ENCODE measurements around the gene MYO6.
"Not testable (repeated sequence)": the region's sequence is repeated elsewhere in the genome, so short reads cannot be mapped to it uniquely, and the experiment has no call there.

Gene MYO6

GRCh38 chr6:75892384-75892783 is 143.3 kb downstream of the MYO6 start:
- no peak for DNase-seq (ENCODE audit: low read depth)

- DNase-seq (ENCODE audit: low read depth), result peak; percentile 40
Observed at GRCh38 chr6:75893058-75893775, 144.2 kb downstream of the MYO6 start.

GRCh38 chr6:75893776-75894152 is 144.7 kb downstream of the MYO6 start:
- DNase-seq (ENCODE audit: low read depth), result no peak

- no peak for DNase-seq (ENCODE audit: low read depth)
Observed at GRCh38 chr6:75896526-75896925, 147.5 kb downstream of the MYO6 start.

GRCh38 chr6:75900216-75900615 is 151.2 kb downstream of the MYO6 start:
- DNase-seq (ENCODE audit: low read depth), result not testable (repeated sequence)

GRCh38 chr6:75905129-75905528 is 156.1 kb downstream of the MYO6 start:
- not testable (repeated sequence) for DNase-seq (ENCODE audit: low read depth)

GRCh38 chr6:75906871-75907270 is 157.8 kb downstream of the MYO6 start:
- DNase-seq (ENCODE audit: low read depth), result no peak

GRCh38 chr6:75907444-75907843 is 158.4 kb downstream of the MYO6 start:
- no peak for DNase-seq (ENCODE audit: low read depth)

- DNase-seq (ENCODE audit: low read depth), result no peak
Observed at GRCh38 chr6:75913040-75913439, 164.0 kb downstream of the MYO6 start.

GRCh38 chr6:75922226-75922625 is 173.2 kb downstream of the MYO6 start:
- no peak for DNase-seq (ENCODE audit: low read depth)

GRCh38 chr6:75926293-75927168 is 177.5 kb downstream of the MYO6 start:
- DNase-seq (ENCODE audit: low read depth), result no peak

GRCh38 chr6:75931011-75931680 is 182.1 kb downstream of the MYO6 start:
- no peak for DNase-seq (ENCODE audit: low read depth)

GRCh38 chr6:75932067-75932466 is 183.0 kb downstream of the MYO6 start:
- DNase-seq (ENCODE audit: low read depth), result no peak

GRCh38 chr6:75933387-75933975 is 184.4 kb downstream of the MYO6 start:
- DNase-seq (ENCODE audit: low read depth), result no peak

GRCh38 chr6:75934643-75935472 is 185.8 kb downstream of the MYO6 start:
- peak; percentile 54 for DNase-seq (ENCODE audit: low read depth)

GRCh38 chr6:75935473-75935793 is 186.4 kb downstream of the MYO6 start:
- DNase-seq (ENCODE audit: low read depth), result no peak

GRCh38 chr6:75936682-75937081 is 187.6 kb downstream of the MYO6 start:
- no peak for DNase-seq (ENCODE audit: low read depth)

GRCh38 chr6:75937846-75938245 is 188.8 kb downstream of the MYO6 start:
- no peak for DNase-seq (ENCODE audit: low read depth)

- DNase-seq (ENCODE audit: low read depth), result no peak
Observed at GRCh38 chr6:75940564-75940963, 191.5 kb downstream of the MYO6 start.

GRCh38 chr6:75941509-75941908 is 192.5 kb downstream of the MYO6 start:
- DNase-seq (ENCODE audit: low read depth), result no peak

GRCh38 chr6:75943381-75943780 is 194.3 kb downstream of the MYO6 start:
- DNase-seq (ENCODE audit: low read depth), result no peak

Data from GM04504 (cell line).